Erythroblast (primary cell): ENCODE data around the gene METTL23.

ENCODE experiments used
- DNase-seq, 2 experiments: peaks; one replicate each; lab custom pipeline; 2025; lab: John Stamatoyannopoulos, UW
- GATA1 ChIP-seq: IDR thresholded peaks from 2 replicates; pipeline ENCODE4 v1.6.1; 2011; ENCODE audit warnings: low read depth, mild to moderate bottlenecking, control low read depth, low read length, moderate library complexity
- POLR2A ChIP-seq: IDR thresholded peaks from 2 replicates; pipeline ENCODE4 v1.6.1; 2011; ENCODE audit warnings: mild to moderate bottlenecking, low read length

METTL23 gene

GRCh38 chr17:76726776-76727718 is at the start of gene METTL23:
Gene METTL23 (plus strand): TSS chr17:76726839. CDS start chr17:76729711, 2,872 bp downstream.
- no peak for TF ChIP-seq GATA1
- TF ChIP-seq POLR2A, result no peak
- DNase-seq, result peak; percentile 87 to 91

- no peak for DNase-seq
- no peak for TF ChIP-seq POLR2A
- no peak for TF ChIP-seq GATA1
Measured at GRCh38 chr17:76677406-76677805, 49.2 kb upstream of the METTL23 start.

- TF ChIP-seq POLR2A (no peak), GATA1 (no peak)
- no peak for DNase-seq
Measured at GRCh38 chr17:76678330-76678729, 48.3 kb upstream of the METTL23 start.

GRCh38 chr17:76679239-76679638 is 47.4 kb upstream of the METTL23 start:
- TF ChIP-seq POLR2A (no peak), GATA1 (no peak)
- DNase-seq, result no peak

- DNase-seq, result peak; percentile 73 to 81
- TF ChIP-seq POLR2A (no peak), GATA1 (no peak)
Measured at GRCh38 chr17:76681222-76682137, 45.2 kb upstream of the METTL23 start.

GRCh38 chr17:76682296-76682695 is 44.3 kb upstream of the METTL23 start:
- DNase-seq, result peak; percentile 71 to 83
- no peak for TF ChIP-seq POLR2A
- TF ChIP-seq GATA1, result no peak

GRCh38 chr17:76683011-76683755 is 43.5 kb upstream of the METTL23 start:
- no peak for TF ChIP-seq GATA1
- peak; percentile 26 to 30 for DNase-seq

GRCh38 chr17:76683921-76684745 is 42.5 kb upstream of the METTL23 start:
- no peak for TF ChIP-seq POLR2A
- no peak for TF ChIP-seq GATA1
- no peak for DNase-seq

- TF ChIP-seq POLR2A (no peak), GATA1 (no peak)
- no peak for DNase-seq
Measured at GRCh38 chr17:76684756-76685155, 41.9 kb upstream of the METTL23 start.

- no peak for DNase-seq
- TF ChIP-seq POLR2A (no peak), GATA1 (no peak)
Measured at GRCh38 chr17:76685366-76685765, 41.3 kb upstream of the METTL23 start.

GRCh38 chr17:76685846-76686245 is 40.8 kb upstream of the METTL23 start:
- no peak for DNase-seq
- TF ChIP-seq POLR2A (no peak), GATA1 (no peak)

GRCh38 chr17:76686538-76687297 is 39.9 kb upstream of the METTL23 start:
- TF ChIP-seq GATA1 (no peak), POLR2A (no peak)
- DNase-seq, result no peak
